OCI-LY1 (cell line): ENCODE data around the gene PARP3.
A peak's percentile ranks its signal among the peaks of the same experiment; 100 is the strongest.

ENCODE experiments used
- H2AFZ ChIP-seq: fragments of 200-600 bp; sonication (generic), shearing (Covaris generic); 2 replicates; pipeline ENCODE4 v1.6.0; 2014; ENCODE audit warnings: antibody characterized with exemption, mild to moderate bottlenecking, low read length
- H3F3A ChIP-seq: fragments of 200-600 bp; sonication (generic), shearing (Covaris generic); 2 replicates; pipeline ENCODE4 v1.6.0; 2014; ENCODE audit warnings: mild to moderate bottlenecking, antibody characterized with exemption, low read length, moderate library complexity; ENCODE audit not compliant: insufficient read depth
- H3K27ac ChIP-seq: fragments of 200-600 bp; sonication (generic); 2 replicates; pipeline ENCODE4 v1.5.1; 2014; ENCODE audit warnings: low read length, mixed run types, mild to moderate bottlenecking, low read depth; ENCODE audit not compliant: poor library complexity, severe bottlenecking
- H3K27me3 ChIP-seq: fragments of 200-600 bp; sonication (generic); 2 replicates; pipeline ENCODE4 v1.6.0; 2014; ENCODE audit warnings: antibody characterized with exemption, mild to moderate bottlenecking, low read length, moderate library complexity; ENCODE audit not compliant: insufficient read depth
- H3K36me3 ChIP-seq: fragments of 200-600 bp; sonication (generic); 2 replicates; pipeline ENCODE4 v1.6.1; 2014; ENCODE audit warnings: mild to moderate bottlenecking, antibody characterized with exemption, low read length, moderate library complexity, mixed read lengths; ENCODE audit not compliant: insufficient read depth
- H3K4me1 ChIP-seq: fragments of 200-600 bp; sonication (generic); 2 replicates; pipeline ENCODE4 v1.5.1; 2014; ENCODE audit warnings: mild to moderate bottlenecking, low read length, moderate library complexity; ENCODE audit not compliant: insufficient read depth, severe bottlenecking
- H3K4me2 ChIP-seq: fragments of 200-600 bp; sonication (generic), shearing (Covaris generic); 2 replicates; pipeline ENCODE4 v1.6.1; 2014; ENCODE audit warnings: low read length
- H3K4me3 ChIP-seq: fragments of 200-600 bp; sonication (generic); 2 replicates; pipeline ENCODE4 v1.5.1; 2014; ENCODE audit warnings: low read length, low read depth, mild to moderate bottlenecking, mixed read lengths; ENCODE audit not compliant: poor library complexity, severe bottlenecking
- H3K79me2 ChIP-seq: fragments of 200-600 bp; shearing (Covaris generic); 2 replicates; pipeline ENCODE4 v1.6.1; 2016; ENCODE audit warnings: mixed run types, low read length, mixed read lengths; ENCODE audit not compliant: insufficient read depth
- H3K9ac ChIP-seq: fragments of 200-600 bp; sonication (generic), shearing (Covaris generic); 2 replicates; pipeline ENCODE4 v1.6.1; 2014; ENCODE audit warnings: mild to moderate bottlenecking, low read length, mixed read lengths
- H3K9me2 ChIP-seq: fragments of 200-600 bp; sonication (generic), shearing (Covaris generic); 2 replicates; pipeline ENCODE4 v1.6.1; 2014; ENCODE audit warnings: low read depth, mild to moderate bottlenecking, low read length, mixed read lengths
- H3K9me3 ChIP-seq: fragments of 200-600 bp; shearing (Covaris generic); 2 replicates; pipeline ENCODE4 v1.6.1; 2014; ENCODE audit warnings: low read length, mixed read lengths
- H4K20me1 ChIP-seq: fragments of 200-600 bp; sonication (generic), shearing (Covaris generic); 2 replicates; pipeline ENCODE4 v1.6.0; 2016; ENCODE audit warnings: mild to moderate bottlenecking, low read length; ENCODE audit not compliant: insufficient read depth
- CTCF ChIP-seq: fragments of 200-600 bp; sonication (generic), shearing (Covaris generic); IDR thresholded peaks from 2 replicates; pipeline ENCODE4 v1.5.1; 2017; ENCODE audit warnings: mild to moderate bottlenecking, antibody characterized with exemption, low read length, moderate library complexity, mixed read lengths
- EZH2 ChIP-seq: fragments of 200-600 bp; sonication (generic), shearing (Covaris generic); IDR thresholded peaks from 2 replicates; pipeline ENCODE4 v1.8.0; 2017; ENCODE audit warnings: borderline replicate concordance, mixed run types, mild to moderate bottlenecking, antibody characterized with exemption, low read length, moderate library complexity, mixed read lengths

The PARP3 gene

GRCh38 chr3:51941463-51941797 lies 733 bp upstream of the PARP3 start:
- Histone ChIP-seq H3K9me2 (no peaks in the 10 kb centered on the region), H4K20me1 (no peaks in the 10 kb centered on the region), H3K9ac (peak overlapping the region; percentile 90), H3K9me3 (no peaks in the 10 kb centered on the region), H3K36me3 (peaks cover 19% of the 10 kb centered on the region; the same call in 1 of the 2 replicates), H2AFZ (no peak overlapping the region; the same call in 1 of the 2 replicates), H3K79me2 (peaks cover 7% of the 10 kb centered on the region; the same call in 1 of the 2 replicates), H3K4me1 (peaks cover 29% of the 10 kb centered on the region), H3K27me3 (no peaks in the 10 kb centered on the region), H3F3A (no peaks in the 10 kb centered on the region), H3K4me2 (peak overlapping the region; percentile 88), H3K27ac (no peak overlapping the region), H3K4me3 (peak overlapping the region; percentile 96)
- TF ChIP-seq CTCF, result no peak
- no peak for TF ChIP-seq EZH2

- H3K9me2 ChIP-seq, result no peaks in the 10 kb centered on the region
- no peaks in the 10 kb centered on the region for H4K20me1 ChIP-seq
- H3K9ac ChIP-seq, result peak overlapping the region; percentile 74
- peaks cover 8% of the 10 kb centered on the region; the same call in 1 of the 2 replicates for H3K36me3 ChIP-seq
- TF ChIP-seq EZH2 (no peak), CTCF (no peak)
- no peaks in the 10 kb centered on the region for H3K27me3 ChIP-seq
- H3K4me1 ChIP-seq, result peaks cover 29% of the 10 kb centered on the region
- H3K4me3 ChIP-seq, result peak overlapping the region; percentile 62
- H3K27ac ChIP-seq, result no peak overlapping the region
- H3F3A ChIP-seq, result no peaks in the 10 kb centered on the region
- peak overlapping the region; percentile 78 for H3K4me2 ChIP-seq
- peaks cover 7% of the 10 kb centered on the region; the same call in 1 of the 2 replicates for H3K79me2 ChIP-seq
- no peak overlapping the region for H2AFZ ChIP-seq
- H3K9me3 ChIP-seq, result no peaks in the 10 kb centered on the region
Observed at GRCh38 chr3:51942603-51943450, 664 bp downstream of the PARP3 start.

GRCh38 chr3:51943451-51944391 lies 1.6 kb downstream of the PARP3 start:
- Histone ChIP-seq H3F3A (no peaks in the 10 kb centered on the region), H3K9me3 (no peaks in the 10 kb centered on the region), H3K79me2 (peaks cover 7% of the 10 kb centered on the region; the same call in 1 of the 2 replicates), H3K4me2 (no peak overlapping the region), H3K9me2 (no peaks in the 10 kb centered on the region), H3K4me1 (peaks cover 29% of the 10 kb centered on the region), H3K9ac (no peak overlapping the region), H3K4me3 (no peak overlapping the region), H3K27ac (no peak overlapping the region), H3K36me3 (peaks cover 5% of the 10 kb centered on the region; the same call in 1 of the 2 replicates), H2AFZ (no peak overlapping the region), H4K20me1 (no peaks in the 10 kb centered on the region), H3K27me3 (no peaks in the 10 kb centered on the region)
- TF ChIP-seq EZH2 (no peak), CTCF (no peak)
